ENCODE data around the gene SLX4IP. TPM values are rescaled to one million over a fixed set of nuclear protein-coding genes. Genes with fewer than 3 reads are reported as not detected.

Gene SLX4IP
- total RNA-seq, 2 donors from 2014 or later: 7.0 to 8.2 TPM

DNA sequence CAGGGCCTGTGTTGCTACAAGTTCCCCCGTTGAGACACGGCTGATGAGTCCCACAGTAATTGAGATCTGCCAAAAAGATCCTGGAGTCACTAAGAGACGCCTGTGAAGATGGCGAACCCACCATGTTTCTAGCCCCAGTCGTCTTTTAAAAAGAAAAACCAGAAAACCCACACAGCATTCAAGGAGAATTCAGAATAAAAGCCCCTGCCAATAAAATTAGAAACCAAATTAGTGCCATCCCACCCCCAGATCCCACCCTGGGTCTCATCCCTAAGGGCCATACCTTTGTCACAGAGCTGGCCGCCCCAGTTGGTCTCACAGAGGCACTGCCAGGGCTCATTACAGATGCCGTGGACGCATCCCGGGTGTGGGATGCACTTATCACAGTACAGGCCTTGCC is 217.1 kb downstream of the SLX4IP start:
- Histone ChIP-seq H3K4me1 (replicated peaks) (peaks cover 8% of the 10 kb centered on the region), H3K4me3 (no peak overlapping the region), H3K9me3 (no peaks in the 10 kb centered on the region), H3K27ac (peak overlapping the region; percentile 52 to 67), H3K36me3 (peaks cover 12 to 18% of the 10 kb centered on the region in 2 donors), H3K27me3 (replicated peaks; ENCODE audit: insufficient read depth) (no peaks in the 10 kb centered on the region)
- WGBS: 60% methylated on average over 9 of the region's 9 CpGs
- DNase-seq (ENCODE audit: low spot score): no peak
- intact Hi-C loops (cut with DNase I): no loop called here
- TF ChIP-seq POLR2A (IDR thresholded peaks at IDR 0.05): no peak
- TF ChIP-seq, protein P1, sequence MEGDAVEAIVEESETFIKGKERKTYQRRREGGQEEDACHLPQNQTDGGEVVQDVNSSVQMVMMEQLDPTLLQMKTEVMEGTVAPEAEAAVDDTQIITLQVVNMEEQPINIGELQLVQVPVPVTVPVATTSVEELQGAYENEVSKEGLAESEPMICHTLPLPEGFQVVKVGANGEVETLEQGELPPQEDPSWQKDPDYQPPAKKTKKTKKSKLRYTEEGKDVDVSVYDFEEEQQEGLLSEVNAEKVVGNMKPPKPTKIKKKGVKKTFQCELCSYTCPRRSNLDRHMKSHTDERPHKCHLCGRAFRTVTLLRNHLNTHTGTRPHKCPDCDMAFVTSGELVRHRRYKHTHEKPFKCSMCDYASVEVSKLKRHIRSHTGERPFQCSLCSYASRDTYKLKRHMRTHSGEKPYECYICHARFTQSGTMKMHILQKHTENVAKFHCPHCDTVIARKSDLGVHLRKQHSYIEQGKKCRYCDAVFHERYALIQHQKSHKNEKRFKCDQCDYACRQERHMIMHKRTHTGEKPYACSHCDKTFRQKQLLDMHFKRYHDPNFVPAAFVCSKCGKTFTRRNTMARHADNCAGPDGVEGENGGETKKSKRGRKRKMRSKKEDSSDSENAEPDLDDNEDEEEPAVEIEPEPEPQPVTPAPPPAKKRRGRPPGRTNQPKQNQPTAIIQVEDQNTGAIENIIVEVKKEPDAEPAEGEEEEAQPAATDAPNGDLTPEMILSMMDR (IDR thresholded peaks at IDR 0.05): no peak
- no peak for TF ChIP-seq POLR2AphosphoS5 (IDR thresholded peaks at IDR 0.05)

DNA sequence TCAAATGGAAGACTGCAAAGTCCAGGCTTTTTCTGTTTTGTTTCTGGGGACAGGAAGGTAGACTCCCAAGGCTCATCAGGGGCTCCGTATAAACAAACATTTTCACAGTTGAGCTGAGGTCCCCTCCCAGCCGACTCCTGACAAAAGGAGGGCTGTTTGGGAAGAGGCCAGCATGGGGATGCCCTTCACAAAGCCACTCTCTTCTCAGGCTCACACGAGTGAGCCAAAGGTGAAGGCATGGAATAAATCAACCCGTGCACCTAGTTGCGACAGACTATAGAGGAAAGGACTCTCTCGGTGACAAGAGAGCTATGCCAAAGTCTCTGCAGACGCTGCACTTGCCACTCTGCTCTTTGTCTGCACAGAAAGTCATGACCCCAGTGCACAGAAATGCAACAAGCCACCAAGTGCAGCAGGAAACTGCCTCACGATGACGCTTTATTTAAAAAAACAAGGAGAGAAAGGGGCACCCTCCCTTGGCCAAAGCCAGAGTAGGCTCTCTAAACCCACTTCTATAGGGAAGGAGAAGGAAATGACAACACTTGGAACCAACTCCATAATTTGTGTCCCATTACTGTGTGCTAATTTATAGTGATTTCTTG is 217.7 kb downstream of the SLX4IP start:
- Histone ChIP-seq H3K27me3 (replicated peaks; ENCODE audit: insufficient read depth) (no peaks in the 10 kb centered on the region), H3K9me3 (no peaks in the 10 kb centered on the region), H3K4me3 (no peak overlapping the region), H3K27ac (peak overlapping the region; percentile 52 to 67), H3K36me3 (peaks cover 8 to 12% of the 10 kb centered on the region in 2 donors), H3K4me1 (replicated peaks) (peaks cover 8% of the 10 kb centered on the region)
- TF ChIP-seq POLR2AphosphoS5 (IDR thresholded peaks at IDR 0.05): no peak
- no peak for TF ChIP-seq POLR2A (IDR thresholded peaks at IDR 0.05)
- TF ChIP-seq, protein P1 (IDR thresholded peaks at IDR 0.05): no peak
- DNase-seq (ENCODE audit: low spot score): no peak
- 12% methylated on average over 9 of the region's 9 CpGs for WGBS
- intact Hi-C loops (cut with DNase I): no loop called here

DNA sequence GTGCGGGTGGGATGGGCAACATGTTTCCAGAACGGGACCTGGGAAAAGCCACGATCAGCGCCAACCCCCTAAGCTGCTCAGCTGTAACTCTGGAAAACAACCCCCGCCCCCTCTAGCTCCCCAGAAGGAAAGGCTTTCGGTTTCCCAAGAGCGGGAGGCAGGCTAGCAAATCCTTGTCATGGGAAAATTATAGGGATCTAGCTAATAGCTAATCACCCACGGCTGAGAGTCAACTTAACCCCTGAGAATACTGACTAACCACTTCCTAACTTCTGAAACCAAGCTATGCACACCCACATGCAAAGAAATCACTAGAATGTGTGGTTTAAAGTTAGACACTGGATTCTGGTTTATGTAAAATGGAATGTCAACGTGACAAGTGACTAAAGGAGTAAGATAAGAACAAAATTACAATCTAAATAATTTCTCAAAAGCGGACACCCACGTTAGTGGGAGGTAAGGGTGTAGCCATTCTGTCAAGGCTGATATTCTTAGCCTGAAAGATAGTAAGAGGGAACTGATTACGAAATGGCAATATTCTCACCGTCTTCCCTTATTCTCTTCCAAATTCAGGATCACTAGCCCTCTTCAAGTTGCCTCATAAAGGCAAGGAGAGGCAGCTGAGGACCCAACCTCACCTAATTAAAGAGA is 218.6 kb downstream of the SLX4IP start:
- Histone ChIP-seq H3K36me3 (peaks cover 8 to 11% of the 10 kb centered on the region in 2 donors), H3K27ac (peak overlapping the region; percentile 52 to 67), H3K9me3 (no peaks in the 10 kb centered on the region), H3K4me3 (peak overlapping the region in 1 of 2 donors; percentile 7), H3K4me1 (replicated peaks) (peaks cover 8% of the 10 kb centered on the region), H3K27me3 (replicated peaks; ENCODE audit: insufficient read depth) (no peaks in the 10 kb centered on the region)
- DNase-seq (ENCODE audit: low spot score): no peak
- 30% methylated on average over 13 of the region's 13 CpGs for WGBS
- TF ChIP-seq, protein P1 (IDR thresholded peaks at IDR 0.05): no peak
- TF ChIP-seq POLR2AphosphoS5 (IDR thresholded peaks at IDR 0.05): no peak
- no peak for TF ChIP-seq POLR2A (IDR thresholded peaks at IDR 0.05)
- intact Hi-C loops (cut with DNase I): no loop called here

DNA sequence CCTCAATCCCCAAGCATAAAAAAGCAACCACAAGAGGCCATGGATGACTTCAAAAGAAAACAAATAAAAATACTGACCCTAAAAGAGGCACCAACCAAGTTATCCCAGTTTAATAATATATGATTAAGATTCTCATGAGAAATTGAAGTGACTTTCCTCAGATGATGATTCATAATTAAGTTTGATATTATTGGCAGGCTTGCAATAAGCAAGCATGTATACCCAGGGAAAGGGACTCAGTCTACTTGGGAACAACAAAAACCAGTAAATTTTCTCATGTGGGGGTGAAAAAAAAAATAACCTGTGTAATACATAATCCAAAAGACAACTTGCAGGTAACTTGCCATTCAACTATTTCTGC is 219.1 kb downstream of the SLX4IP start:
- H3K27ac ChIP-seq: peak overlapping the region; percentile 52 to 67
- no peak overlapping the region for H3K4me3 ChIP-seq
- no peaks in the 10 kb centered on the region for H3K9me3 ChIP-seq
- H3K27me3 ChIP-seq (replicated peaks; ENCODE audit: insufficient read depth): no peaks in the 10 kb centered on the region
- no peak for DNase-seq (ENCODE audit: low spot score)
- H3K36me3 ChIP-seq: peaks cover 8 to 11% of the 10 kb centered on the region in 2 donors
- peaks cover 11% of the 10 kb centered on the region for H3K4me1 ChIP-seq (replicated peaks)
- TF ChIP-seq POLR2A (IDR thresholded peaks at IDR 0.05) (no peak), POLR2AphosphoS5 (IDR thresholded peaks at IDR 0.05) (no peak)
- TF ChIP-seq, protein P1 (IDR thresholded peaks at IDR 0.05): no peak
- intact Hi-C loops (cut with DNase I): no loop called here

DNA sequence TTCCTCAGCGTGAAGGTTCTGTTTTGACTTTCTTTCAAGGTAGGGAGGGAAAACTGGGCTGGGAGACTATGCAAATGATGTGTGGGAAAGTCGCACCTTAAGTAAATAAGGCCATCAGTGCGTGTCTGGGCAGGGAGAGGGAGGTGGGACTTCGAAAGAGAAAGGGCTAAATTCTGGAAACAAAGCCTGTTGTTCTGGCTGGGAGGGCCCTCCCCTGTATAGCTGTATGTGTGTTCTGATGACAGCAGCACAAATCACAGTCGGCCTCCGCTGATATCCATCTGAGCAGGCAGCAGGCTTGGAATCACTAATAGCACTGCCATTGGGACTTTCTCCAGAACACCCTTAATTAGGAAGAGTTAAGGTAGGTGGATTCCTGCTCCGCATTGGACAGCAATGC is 219.5 kb downstream of the SLX4IP start:
- Histone ChIP-seq H3K4me1 (replicated peaks) (peaks cover 11% of the 10 kb centered on the region), H3K27me3 (replicated peaks; ENCODE audit: insufficient read depth) (no peaks in the 10 kb centered on the region), H3K9me3 (no peaks in the 10 kb centered on the region), H3K27ac (peak overlapping the region; percentile 52 to 67), H3K36me3 (peaks cover 4 to 11% of the 10 kb centered on the region in 2 donors), H3K4me3 (no peak overlapping the region)
- intact Hi-C loops (cut with DNase I): loop anchor here (5.0 kb wide), 1 partner anchor 57 kb away; no protein-coding TSS in a partner anchor
- DNase-seq (ENCODE audit: low spot score): peak; percentile 90
- TF ChIP-seq POLR2A (IDR thresholded peaks at IDR 0.05) (no peak), POLR2AphosphoS5 (IDR thresholded peaks at IDR 0.05) (peak; percentile 87)
- TF ChIP-seq, protein P1 (IDR thresholded peaks at IDR 0.05): no peak
- 13% methylated on average over 7 of the region's 7 CpGs for WGBS

Data from prostate gland (tissue), 2 donors.